Measurements from ENCODE around the gene PEX10. TPM values are rescaled to one million over a fixed set of nuclear protein-coding genes. Genes with fewer than 3 reads are reported as not detected.

Gene PEX10
- total and polyA plus RNA-seq, 2 of the 8 experiments (the other 6 are each of a cell fraction or from before 2014, with no cell fraction given) = 24.3 to 26.9 TPM

DNA sequence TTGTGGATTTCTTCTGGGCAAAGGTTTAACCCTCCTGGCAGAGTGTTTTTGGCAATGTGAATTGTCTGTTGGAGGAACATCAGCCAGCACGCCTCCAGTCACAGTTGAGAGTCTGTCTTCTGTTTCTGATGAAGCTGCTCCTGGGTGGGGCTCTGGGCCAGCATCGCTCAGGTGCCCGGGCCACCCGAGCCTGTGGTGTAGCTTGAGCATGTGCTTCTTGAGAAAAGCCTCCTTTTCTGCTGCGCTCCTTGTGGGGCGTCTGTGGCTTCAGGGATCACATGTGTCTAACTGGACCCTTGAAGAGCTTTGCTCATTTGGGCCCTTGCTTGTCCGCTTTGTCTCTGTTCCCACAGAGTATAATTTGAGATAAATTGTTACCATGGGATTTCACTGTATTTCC, 13.5 kb downstream of the PEX10 start:
- Histone ChIP-seq H3K27ac (ENCODE audit: low read depth, low read length) (no peak overlapping the region), H3K4me3 (ENCODE audit: extremely low read depth in 1 of 4, insufficient read depth in 2 of 4, low read depth in 3 of 4, low read length in 4 of 4) (no peak overlapping the region), H3K23me2 (ENCODE audit: low read depth, low read length) (no peaks in the 10 kb centered on the region), H3K4me1 (replicated peaks in 1 of 4; ENCODE audit: control insufficient read depth in 3 of 4, insufficient read depth in 4 of 4, low read length in 3 of 4) (no peaks in the 10 kb centered on the region), H2BK15ac (ENCODE audit: low read length) (no peak overlapping the region), H2BK120ac (replicated peaks; ENCODE audit: low read depth, low read length) (no peak overlapping the region), H3K9ac (replicated peaks in 1 of 4; ENCODE audit: extremely low read depth in 1 of 4, low read depth in 3 of 4, low read length in 3 of 4) (no peak overlapping the region), H4K91ac (replicated peaks; ENCODE audit: insufficient read length, low read length) (no peak overlapping the region), H4K5ac (ENCODE audit: insufficient read length, low read depth, low read length) (no peak overlapping the region), H3K23ac (ENCODE audit: insufficient read length) (no peak overlapping the region), H3K79me2 (ENCODE audit: control insufficient read depth in 1 of 2, insufficient read depth in 2 of 2, low read length in 2 of 2) (peaks cover 4 to 14% of the 10 kb centered on the region in 2 experiments; a peak in 2 of 4 replicates), H3K36me3 (ENCODE audit: control insufficient read depth in 2 of 4, insufficient read depth in 4 of 4, low read length in 3 of 4) (peaks cover 6 to 54% (median 32%) of the 10 kb centered on the region in 4 experiments), H3K9me3 (ENCODE audit: insufficient read depth in 2 of 2, low read depth in 1 of 2, low read length in 1 of 2) (no peaks in the 10 kb centered on the region), H2AFZ (ENCODE audit: low read length) (no peak overlapping the region), H2BK5ac (ENCODE audit: low read depth, low read length) (no peak overlapping the region), H3K4ac (replicated peaks; ENCODE audit: insufficient read length, low read depth, low read length) (no peak overlapping the region), H4K8ac (ENCODE audit: extremely low read depth, insufficient read depth, low read length) (no peak overlapping the region), H3K27me3 (replicated peaks in 1 of 4; ENCODE audit: control insufficient read depth in 3 of 4, extremely low read depth in 1 of 4, insufficient read depth in 3 of 4, low read length in 3 of 4) (no peaks in the 10 kb centered on the region), H3K79me1 (ENCODE audit: low read depth, low read length) (peaks cover 6% of the 10 kb centered on the region; the same call in 1 of the 2 replicates), H3K14ac (ENCODE audit: insufficient read length) (no peak overlapping the region), H3K56ac (replicated peaks; ENCODE audit: insufficient read length, low read depth, low read length) (no peak overlapping the region), H2BK20ac (ENCODE audit: low read length) (no peak overlapping the region), H2AK5ac (ENCODE audit: low read depth, low read length) (no peak overlapping the region), H3K18ac (ENCODE audit: extremely low read depth, low read length) (no peak overlapping the region), H4K20me1 (replicated peaks in 1 of 2; ENCODE audit: control insufficient read depth in 1 of 2, insufficient read depth in 2 of 2, low read length in 2 of 2) (peaks cover 7 to 28% of the 10 kb centered on the region in 2 experiments), H3K4me2 (ENCODE audit: insufficient read depth in 1 of 2, low read depth in 2 of 2, low read length in 2 of 2) (no peak overlapping the region), H2BK12ac (ENCODE audit: low read depth, low read length) (no peak overlapping the region)
- DNase-seq (ENCODE audit: low read depth in 1 of 2, low spot score in 2 of 2) (no peak), FAIRE-seq (no peak)
- ChIA-PET CTCF (ENCODE audit: partially characterized antibody) (no interaction called here), POLR2A (ENCODE audit: partially characterized antibody) (interaction anchor here (0.8 to 4.1 kb wide), 3 partner anchors 8 to 81 kb away, joined by 3 to 29 read pairs (median 4); no protein-coding TSS in a partner anchor)
- 91% methylated on average over 7 of the region's 7 CpGs; no CpG with 5 or more reads in 1 of the 2 experiments for WGBS, 2 experiments (ENCODE audit: extremely low coverage in 1 of 2, insufficient coverage in 1 of 2, insufficient read length in 1 of 2, insufficient replicate concordance in 2 of 2, low coverage in 1 of 2, low lambda C conversion rate in 2 of 2, missing lambda C conversion rate in 1 of 2)
- TF ChIP-seq FOSL1 (IDR thresholded peaks at IDR 0.05; ENCODE audit: insufficient read depth, low read depth, low read length) = no peak
- no peak for TF ChIP-seq CBX5 (IDR thresholded peaks at IDR 0.05; ENCODE audit: low read depth, low read length)
- no peak for TF ChIP-seq KDM5A (IDR thresholded peaks at IDR 0.05; ENCODE audit: low read length)
- TF ChIP-seq SP4 (IDR thresholded peaks at IDR 0.05; ENCODE audit: low read length) = no peak
- TF ChIP-seq HDAC6 (IDR thresholded peaks at IDR 0.05; ENCODE audit: low read depth, low read length) = no peak
- no peak for TF ChIP-seq HDAC2 (IDR thresholded peaks at IDR 0.05; ENCODE audit: borderline replicate concordance in 1 of 2, low read depth in 2 of 2, low read length in 2 of 2)
- TF ChIP-seq RBBP5 (IDR thresholded peaks at IDR 0.05; ENCODE audit: borderline replicate concordance, low read depth, low read length) = no peak
- TF ChIP-seq EP300 (IDR thresholded peaks at IDR 0.05; ENCODE audit: borderline replicate concordance in 1 of 2, low read depth in 2 of 2, low read length in 2 of 2) = no peak
- TF ChIP-seq SP1 (IDR thresholded peaks at IDR 0.05; ENCODE audit: low read depth, low read length) = no peak
- TF ChIP-seq POU5F1 (IDR thresholded peaks at IDR 0.05; ENCODE audit: low read depth, low read length) = no peak
- no peak for TF ChIP-seq SRF (IDR thresholded peaks at IDR 0.05; ENCODE audit: low read depth, low read length)
- TF ChIP-seq KDM1A (IDR thresholded peaks at IDR 0.05; ENCODE audit: borderline replicate concordance, low read length) = no peak
- no peak for TF ChIP-seq SP2 (IDR thresholded peaks at IDR 0.05; ENCODE audit: low read length)
- no peak for TF ChIP-seq CHD2 (IDR thresholded peaks at IDR 0.05; ENCODE audit: low read length)
- no peak for TF ChIP-seq SIX5 (IDR thresholded peaks at IDR 0.05; ENCODE audit: low read depth, low read length)
- no peak for TF ChIP-seq POLR2A (IDR thresholded peaks at IDR 0.05; ENCODE audit: control extremely low read depth in 1 of 2, low read depth in 2 of 2, low read length in 2 of 2)

Data from H1 (cell line).